K562 (cell line): Measurements from ENCODE around the gene PI4KA. TPM values are rescaled to one million over a fixed set of nuclear protein-coding genes. Genes with fewer than 3 reads are reported as not detected.
"Not testable (repeated sequence)": the region's sequence is repeated elsewhere in the genome, so short reads cannot be mapped to it uniquely, and the experiment has no call there.

Experiments used
- ATAC-seq: fragments of 200-7000 bp; cut with Tn5 transposase; 3 replicates; pipeline ENCODE4 v1.9.1; 2020; ENCODE audit warnings: moderate library complexity
- BruUV-seq: library from RNA; stranded (reverse); fragments of 400-500 nt; replicated peaks from 2 replicates; lab custom pipeline; 2021; lab: Mats Ljungman, UMichigan
- CTCF ChIA-PET: fragments of 300-600 bp; formaldehyde crosslinking; extraction: SDS; loops from one replicate; lab custom pipeline; 2021; ENCODE audit warnings: low intra/inter-chr PET ratio; lab: Yijun Ruan, JAX
- POLR2A ChIA-PET: fragments of 300-600, 350-650 bp; sonication (Branson Sonifier 250); formaldehyde crosslinking; extraction: SDS; loops from one replicate; lab custom pipeline; 2021; ENCODE audit warnings: antibody characterized with exemption, inconsistent platforms; lab: Yijun Ruan, JAX
- DNase-seq, 4 experiments: peaks; one replicate each; pipeline versions ENCODE4 v3.0.0 to v3.0.0-alpha.2; 2011 to 2018; ENCODE audit warnings: low spot score in 3 of 4, mixed read lengths in 3 of 4; ENCODE audit errors: extremely low read depth in 1 of 4
- FAIRE-seq: peaks from 2 replicates; lab custom pipeline; 2011; peaks lifted over from hg19 to GRCh38; lab: Jason Lieb, UNC
- H2AFZ ChIP-seq: 2 replicates; pipeline ENCODE4 v1.6.0; 2011; ENCODE audit warnings: low read depth, low read length, control low read depth, inconsistent platforms
- H3K27ac ChIP-seq: fragments of 200-600 bp; 3 replicates; pipeline ENCODE4 v1.8.0; 2011; ENCODE audit warnings: low read depth, mild to moderate bottlenecking, control low read depth, inconsistent platforms, low read length, moderate library complexity, mixed read lengths; ENCODE audit errors: extremely low read depth
- H3K27me3 ChIP-seq, 2 experiments: fragments of 300-600 bp in 1 of 2; 2 replicates in 1 of 2; 3 replicates in 1 of 2; pipeline versions ENCODE4 v1.6.0 to v1.8.0; 2011; ENCODE audit warnings: inconsistent platforms in 2 of 2, low read length in 2 of 2, mild to moderate bottlenecking in 1 of 2, mixed read lengths in 1 of 2, moderate library complexity in 1 of 2; ENCODE audit not compliant: control insufficient read depth in 2 of 2, insufficient read depth in 2 of 2
- H3K36me3 ChIP-seq: fragments of 300-600 bp; 3 replicates; pipeline ENCODE4 v1.8.0; 2011; ENCODE audit warnings: mild to moderate bottlenecking, low read length, inconsistent platforms; ENCODE audit not compliant: control insufficient read depth, insufficient read depth
- H3K4me1 ChIP-seq, 2 experiments: fragments of 200-600 bp in 1 of 2; replicated peaks in 1 of 2; 2 replicates in 1 of 2; 3 replicates in 1 of 2; pipeline versions ENCODE4 v1.5.1 to v1.8.0; 2011; ENCODE audit warnings: inconsistent platforms in 2 of 2, low read length in 2 of 2, mild to moderate bottlenecking in 1 of 2, mixed read lengths in 1 of 2, moderate library complexity in 1 of 2; ENCODE audit not compliant: control insufficient read depth in 2 of 2, insufficient read depth in 2 of 2
- H3K4me2 ChIP-seq: 2 replicates; pipeline ENCODE4 v1.6.1; 2011; ENCODE audit warnings: low read length, control low read depth, inconsistent platforms, mixed read lengths; ENCODE audit not compliant: insufficient read depth
- H3K4me3 ChIP-seq: fragments of 200-600 bp; sonication (generic), shearing (Covaris generic); 2 replicates; pipeline ENCODE4 v1.5.1; 2016; ENCODE audit warnings: control low read depth, inconsistent platforms
- H3K79me2 ChIP-seq: fragments of 200-600 bp; 3 replicates; pipeline ENCODE4 v1.8.0; 2011; ENCODE audit warnings: low read length, inconsistent platforms; ENCODE audit not compliant: control insufficient read depth, insufficient read depth
- H3K9ac ChIP-seq, 2 experiments: 2 replicates each; pipeline versions ENCODE4 v1.6.0 to v1.6.1; 2011; ENCODE audit warnings: low read depth in 2 of 2, low read length in 2 of 2, control low read depth in 1 of 2, inconsistent platforms in 1 of 2, mild to moderate bottlenecking in 1 of 2, mixed read lengths in 1 of 2; ENCODE audit not compliant: insufficient read depth in 1 of 2
- H3K9me1 ChIP-seq: one replicate; pipeline ENCODE4 v1.6.0; 2011; ENCODE audit warnings: inconsistent platforms, mild to moderate bottlenecking, low read length, moderate library complexity; ENCODE audit not compliant: control insufficient read depth, insufficient read depth
- H3K9me3 ChIP-seq: replicated peaks from 2 replicates; pipeline ENCODE4 v1.5.1; 2011; ENCODE audit warnings: low read depth, low read length, inconsistent platforms; ENCODE audit not compliant: control insufficient read depth, insufficient read depth
- H4K20me1 ChIP-seq: replicated peaks from 2 replicates; pipeline ENCODE4 v1.6.1; 2011; ENCODE audit warnings: low read length, inconsistent platforms, mixed read lengths; ENCODE audit not compliant: control insufficient read depth, insufficient read depth
- JUND ChIP-seq, 2 experiments: IDR thresholded peaks; 2 replicates in 1 of 2; 3 replicates in 1 of 2; pipeline ENCODE4 v1.6.1; 2011; ENCODE audit warnings: borderline replicate concordance in 2 of 2, low read depth in 2 of 2, low read length in 2 of 2, improper control_type of control experiment in 1 of 2, missing biosample characterization in 1 of 2, missing genetic modification characterization in 1 of 2, missing genetic modification reagents in 1 of 2
- KLF16 ChIP-seq: IDR thresholded peaks from 2 replicates; pipeline ENCODE4 v1.6.1; 2016; ENCODE audit warnings: antibody characterized with exemption
- MAZ ChIP-seq, 2 experiments: fragments of 450-650 bp in 1 of 2; sonication (generic) in 1 of 2; formaldehyde crosslinking; IDR thresholded peaks in 1 of 2; conservative IDR thresholded peaks in 1 of 2; 2 replicates each; pipeline versions ENCODE4 v1.4.0 to v1.5.0; 2020; ENCODE audit warnings: mild to moderate bottlenecking in 1 of 2, missing genetic modification reagents in 1 of 2
- XRCC5 ChIP-seq: fragments of 200-400 bp; formaldehyde crosslinking; IDR thresholded peaks from 2 replicates; pipeline ENCODE4 v1.6.1; 2017; ENCODE audit warnings: low read depth, mild to moderate bottlenecking, low read length
- ZFX ChIP-seq: sonication (generic); formaldehyde crosslinking; IDR thresholded peaks from 2 replicates; pipeline ENCODE4 v1.8.0; 2022; ENCODE audit warnings: mild to moderate bottlenecking, missing genetic modification reagents, moderate library complexity
- ZKSCAN1 ChIP-seq: fragments of 150-350 bp; IDR thresholded peaks from 2 replicates; pipeline ENCODE4 v1.6.1; 2016; ENCODE audit warnings: low read depth, low read length
- WGBS: fragments of 100-300 bp; shearing (Covaris generic); methylation state at CpG from one replicate; pipeline ENCODE4 v1.1.6; 2016; ENCODE audit warnings: low coverage, mixed read lengths; ENCODE audit not compliant: insufficient coverage; ENCODE audit errors: missing lambda C conversion rate; 5-methylcytosine and 5-hydroxymethylcytosine counted together
- in situ Hi-C: fragments of 300-500 bp; cut with MboI; formaldehyde crosslinking; loops from 4 replicates; pipeline ENCODE4 v1.15.0; 2018; ENCODE audit warnings: inconsistent platforms, mixed read lengths
- intact Hi-C: fragments of 100-400 bp; cut with micrococcal nuclease; formaldehyde crosslinking; loops from 2 replicates; pipeline ENCODE4 v1.14.2; 2022
- polyA plus RNA-seq, 8 experiments: library from polyadenylated mRNA; depleted of rRNA in 4 of 8; stranded (reverse) in 5 of 8; unstranded in 3 of 8; fragments of >200 nt; fragmentation: Nextera tagmentation in 2 of 8; fragmentation: Illumina TruSeq in 1 of 8; extraction: Ambion mirVana in 2 of 8; extraction: Trizol in 1 of 8; gene quantifications; 2 replicates each; pipeline versions ENCODE4 v1.2.1 to v1.2.3, GENCODE V29; 2011 to 2014; ENCODE audit warnings: inconsistent platforms in 1 of 8, missing spikeins in 1 of 8
- total RNA-seq, 7 experiments: library from RNA; depleted of rRNA in 6 of 7; stranded (reverse); fragments of >200 nt in 6 of 7; fragmentation: Illumina TruSeq in 2 of 7; extraction: Trizol in 2 of 7; gene quantifications; 2 replicates each; pipeline versions ENCODE4 v1.2.1 to v1.2.3, GENCODE V29; 2011 to 2021; ENCODE audit warnings: low replicate concordance in 1 of 7
- TF ChIP-seq, protein P1 (sequence below), 2 experiments: fragments of 450-650 bp; formaldehyde crosslinking in 1 of 2; IDR thresholded peaks; 2 replicates each; pipeline versions ENCODE4 v1.4.0 to v1.6.1; 2014 to 2020; ENCODE audit warnings: mild to moderate bottlenecking in 2 of 2, borderline replicate concordance in 1 of 2, low read depth in 1 of 2

PI4KA gene
- total and polyA plus RNA-seq, 9 of the 15 experiments (the other 6 are each of a cell fraction or from before 2014, with no cell fraction given): 7.3 to 187 (median 84.7) TPM

DNA sequence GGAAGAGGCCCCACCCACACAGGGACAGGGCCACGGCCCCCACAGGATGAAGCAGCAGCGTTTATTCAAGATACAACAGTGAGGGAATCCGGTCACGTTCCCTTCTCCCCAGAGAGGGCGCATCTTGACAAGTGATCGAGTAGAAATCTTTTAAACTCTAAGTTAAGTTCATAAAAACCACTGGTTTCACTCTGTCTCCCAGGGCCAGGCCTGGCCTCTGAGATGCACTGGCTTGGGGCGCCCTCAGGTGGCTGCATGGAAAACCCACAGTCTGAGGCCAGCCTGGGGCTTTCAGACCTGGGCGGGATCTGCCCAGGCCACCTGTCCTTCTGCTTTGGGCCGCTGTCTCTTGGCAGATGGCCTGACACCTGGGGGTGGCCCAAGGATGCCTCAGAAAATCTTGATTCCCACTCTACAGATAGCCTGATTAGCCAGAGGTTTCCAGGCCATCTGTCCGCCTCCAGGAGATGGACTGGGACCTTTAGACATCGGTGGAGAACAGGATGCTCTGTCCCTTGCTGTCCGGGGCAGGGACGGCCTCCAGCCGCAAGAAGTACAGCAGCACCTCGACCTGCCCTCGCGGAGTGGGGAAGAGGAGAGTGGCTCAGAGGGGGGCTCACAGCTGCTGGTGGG, 161.0 kb downstream of the PI4KA start (continued):
- peak; percentile 31; the same call in 1 of the 2 replicates for TF ChIP-seq JUND (IDR thresholded peaks at IDR 0.05; ENCODE audit: borderline replicate concordance, low read depth, low read length)
- TF ChIP-seq JUND (tag; IDR thresholded peaks at IDR 0.05; ENCODE audit: borderline replicate concordance, low read depth, low read length): not testable (repeated sequence)
- TF ChIP-seq ZKSCAN1: 0 out of 2 replicates have a peak, but pooled peaks have one; percentile 30
- TF ChIP-seq ZFX (CRISPR knock-in tag): peak; percentile 32; the same call in 1 of the 2 replicates
- peak; percentile 22; the same call in 1 of the 2 replicates for TF ChIP-seq KLF16
- peak in 1 of 2 experiments; percentile 64; a peak in 2 of 4 replicates for TF ChIP-seq MAZ (CRISPR knock-in tag; conservative IDR thresholded peaks at IDR 0.05 in 1 of 2, IDR thresholded peaks at IDR 0.05 in 1 of 2)
- TF ChIP-seq, protein P1, sequence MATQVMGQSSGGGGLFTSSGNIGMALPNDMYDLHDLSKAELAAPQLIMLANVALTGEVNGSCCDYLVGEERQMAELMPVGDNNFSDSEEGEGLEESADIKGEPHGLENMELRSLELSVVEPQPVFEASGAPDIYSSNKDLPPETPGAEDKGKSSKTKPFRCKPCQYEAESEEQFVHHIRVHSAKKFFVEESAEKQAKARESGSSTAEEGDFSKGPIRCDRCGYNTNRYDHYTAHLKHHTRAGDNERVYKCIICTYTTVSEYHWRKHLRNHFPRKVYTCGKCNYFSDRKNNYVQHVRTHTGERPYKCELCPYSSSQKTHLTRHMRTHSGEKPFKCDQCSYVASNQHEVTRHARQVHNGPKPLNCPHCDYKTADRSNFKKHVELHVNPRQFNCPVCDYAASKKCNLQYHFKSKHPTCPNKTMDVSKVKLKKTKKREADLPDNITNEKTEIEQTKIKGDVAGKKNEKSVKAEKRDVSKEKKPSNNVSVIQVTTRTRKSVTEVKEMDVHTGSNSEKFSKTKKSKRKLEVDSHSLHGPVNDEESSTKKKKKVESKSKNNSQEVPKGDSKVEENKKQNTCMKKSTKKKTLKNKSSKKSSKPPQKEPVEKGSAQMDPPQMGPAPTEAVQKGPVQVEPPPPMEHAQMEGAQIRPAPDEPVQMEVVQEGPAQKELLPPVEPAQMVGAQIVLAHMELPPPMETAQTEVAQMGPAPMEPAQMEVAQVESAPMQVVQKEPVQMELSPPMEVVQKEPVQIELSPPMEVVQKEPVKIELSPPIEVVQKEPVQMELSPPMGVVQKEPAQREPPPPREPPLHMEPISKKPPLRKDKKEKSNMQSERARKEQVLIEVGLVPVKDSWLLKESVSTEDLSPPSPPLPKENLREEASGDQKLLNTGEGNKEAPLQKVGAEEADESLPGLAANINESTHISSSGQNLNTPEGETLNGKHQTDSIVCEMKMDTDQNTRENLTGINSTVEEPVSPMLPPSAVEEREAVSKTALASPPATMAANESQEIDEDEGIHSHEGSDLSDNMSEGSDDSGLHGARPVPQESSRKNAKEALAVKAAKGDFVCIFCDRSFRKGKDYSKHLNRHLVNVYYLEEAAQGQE (IDR thresholded peaks at IDR 0.05; ENCODE audit: borderline replicate concordance): peak; percentile 54; the same call in 1 of the 2 replicates
- TF ChIP-seq, protein P1 (CRISPR knock-in tag; IDR thresholded peaks at IDR 0.05; ENCODE audit: low read depth): not testable (repeated sequence)
- 0 out of 2 replicates have a peak, but pooled peaks have one; percentile 58 for TF ChIP-seq XRCC5

DNA sequence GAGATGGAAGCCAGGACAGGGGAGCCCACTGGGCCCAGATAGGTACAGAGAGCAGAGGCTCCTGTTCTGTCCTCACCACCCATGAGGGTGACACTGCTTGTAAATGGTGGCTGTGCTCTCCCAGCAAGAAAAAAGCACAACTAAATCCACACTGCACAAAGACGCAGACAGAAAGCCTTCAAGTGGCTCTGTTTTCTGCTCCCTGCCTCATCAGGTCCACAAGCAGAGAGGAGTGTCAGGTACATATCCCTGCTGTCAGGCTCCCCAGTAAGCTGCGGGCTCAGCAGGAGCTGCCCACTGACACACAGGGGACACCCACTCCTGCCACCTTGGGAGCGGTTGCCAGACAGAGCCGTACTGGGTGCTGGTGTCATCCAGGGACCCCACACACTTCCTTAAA, 162.6 kb downstream of the PI4KA start:
- H3K4me3 ChIP-seq, H4K20me1 ChIP-seq, intact Hi-C loops, ATAC-seq, H3K36me3 ChIP-seq, H3K9me1 ChIP-seq, H3K79me2 ChIP-seq, H3K4me2 ChIP-seq, POLR2A ChIA-PET, H2AFZ ChIP-seq, BruUV-seq, DNase-seq, H3K9me3 ChIP-seq, CTCF ChIA-PET, H3K27ac ChIP-seq, FAIRE-seq: not testable (repeated sequence)
- Histone ChIP-seq H3K4me1 (peaks cover 0 to 15% of the 10 kb centered on the region in 2 experiments; a peak in 2 of 5 replicates), H3K9ac (0 out of 4 replicates have a peak overlapping the region, but pooled peaks of 1 of the 2 experiments have one; percentile 47), H3K27me3 (peaks cover 13 to 26% of the 10 kb centered on the region in 2 experiments; a peak in 4 of 5 replicates)
- in situ Hi-C loops: loop anchor here (5.0 to 25.0 kb wide), 3 partner anchors 284 to 1021 kb away; partner anchors contain the start of gene CCDC188
- WGBS: 58% methylated on average over 3 of the region's 4 CpGs
